ENCODE measurements around the gene PSTPIP1.

PSTPIP1 gene

DNA sequence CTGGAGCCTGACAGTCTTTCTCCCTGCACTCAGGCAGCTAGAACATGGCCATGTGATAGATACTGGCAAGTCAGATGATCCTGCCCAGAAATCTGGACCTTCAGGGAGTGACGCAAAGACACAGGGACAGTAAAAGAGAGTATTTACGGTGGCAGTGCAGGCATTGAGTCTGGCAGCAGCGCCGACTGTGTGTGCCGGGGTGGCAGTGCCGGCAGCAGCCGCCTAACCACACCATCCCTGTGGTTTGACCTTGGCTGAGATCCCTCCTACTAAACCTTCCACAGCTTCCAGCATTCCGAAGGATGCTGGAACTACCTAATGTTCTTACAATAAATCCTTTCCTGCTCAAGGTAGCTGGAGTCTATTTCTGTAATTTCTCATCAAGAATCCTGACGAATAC is 80.6 kb downstream of the PSTPIP1 start:
- no peak for DNase-seq

GRCh38 chr15:77076323-77076915 is 81.5 kb downstream of the PSTPIP1 start:
- no peak for DNase-seq

- no peak for DNase-seq
Observed at GRCh38 chr15:77081971-77082370, 87.0 kb downstream of the PSTPIP1 start.

- peak; percentile 77 for DNase-seq
Observed at GRCh38 chr15:77083381-77084160, 88.6 kb downstream of the PSTPIP1 start.

- no peak for DNase-seq
Observed at GRCh38 chr15:77084436-77084835, 89.5 kb downstream of the PSTPIP1 start.

GRCh38 chr15:77085297-77085696 is 90.4 kb downstream of the PSTPIP1 start:
- no peak for DNase-seq

Measured in NCI-H1092 (cell line).